Panc1 (cell line): ENCODE measurements around the gene ZNF672. TPM values are rescaled to one million over a fixed set of nuclear protein-coding genes. Genes with fewer than 3 reads are reported as not detected.

Experiments
- ATAC-seq: fragments of 200-7000 bp; cut with Tn5 transposase; 2 replicates; pipeline ENCODE4 v1.9.1; 2020; ENCODE audit warnings: mild to moderate bottlenecking, moderate library complexity
- BruUV-seq: library from RNA; stranded (reverse); fragments of 400-500 nt; replicated peaks from 2 replicates; lab custom pipeline; 2021; lab: Mats Ljungman, UMichigan
- CTCF ChIA-PET: fragments of 300-600 bp; sonication (Branson Sonifier 250); formaldehyde crosslinking; loops from one replicate; lab custom pipeline; 2022; ENCODE audit warnings: antibody characterized with exemption; lab: Charles Lee
- POLR2A ChIA-PET: fragments of 300-600 bp; sonication (Branson Sonifier 250); formaldehyde crosslinking; loops from one replicate; lab custom pipeline; 2022; ENCODE audit warnings: antibody characterized with exemption; lab: Charles Lee
- DNase-seq: peaks from one replicate; pipeline ENCODE4 v3.0.0-alpha.2; 2010; ENCODE audit warnings: low read depth, low spot score
- H3K27ac ChIP-seq: 2 replicates; pipeline ENCODE4 v1.5.1; 2011; ENCODE audit warnings: mild to moderate bottlenecking, low read length, inconsistent platforms
- H3K27me3 ChIP-seq: fragments of 200-500 bp; sonication (Bioruptor generic); 2 replicates; pipeline ENCODE4 v1.6.0; 2014; ENCODE audit warnings: low read length, inconsistent platforms; ENCODE audit not compliant: control insufficient read depth, insufficient read depth
- H3K36me3 ChIP-seq: fragments of 200-500 bp; sonication (Bioruptor generic); 2 replicates; pipeline ENCODE4 v1.5.1; 2014; ENCODE audit warnings: inconsistent platforms, mild to moderate bottlenecking, low read length, moderate library complexity; ENCODE audit not compliant: control insufficient read depth, insufficient read depth
- H3K4me1 ChIP-seq: 2 replicates; pipeline ENCODE4 v1.5.1; 2011; ENCODE audit warnings: inconsistent platforms, mild to moderate bottlenecking, low read length, moderate library complexity; ENCODE audit not compliant: control insufficient read depth, insufficient read depth
- H3K4me3 ChIP-seq, 2 experiments: 2 replicates each; pipeline ENCODE4 v1.5.1; 2011 to 2012; ENCODE audit warnings: low read depth in 2 of 2, low read length in 2 of 2, mild to moderate bottlenecking in 2 of 2, inconsistent platforms in 1 of 2, moderate library complexity in 1 of 2
- H3K9me3 ChIP-seq: fragments of 200-500 bp; sonication (Bioruptor generic); 2 replicates; pipeline ENCODE4 v1.5.1; 2014; ENCODE audit warnings: low read depth, mild to moderate bottlenecking, inconsistent platforms, low read length, moderate library complexity; ENCODE audit not compliant: control insufficient read depth, insufficient read depth
- CTCF ChIP-seq: fragments of 450-650 bp; IDR thresholded peaks from 2 replicates; pipeline ENCODE4 v1.5.1; 2017; ENCODE audit warnings: mild to moderate bottlenecking
- POLR2AphosphoS5 ChIP-seq: IDR thresholded peaks from 2 replicates; pipeline ENCODE4 v1.6.1; 2012; ENCODE audit warnings: mild to moderate bottlenecking, low read depth, low read length, moderate library complexity
- REST ChIP-seq, 2 experiments: IDR thresholded peaks; 2 replicates each; pipeline ENCODE4 v1.6.1; 2011 to 2012; ENCODE audit warnings: low read depth in 2 of 2, control low read depth in 1 of 2, low read length in 1 of 2, mild to moderate bottlenecking in 1 of 2, moderate library complexity in 1 of 2; ENCODE audit not compliant: insufficient read depth in 1 of 2
- SIN3A ChIP-seq: IDR thresholded peaks from 2 replicates; pipeline ENCODE4 v1.6.1; 2012; ENCODE audit warnings: low read depth, mild to moderate bottlenecking, low read length, moderate library complexity, borderline replicate concordance; ENCODE audit not compliant: insufficient read depth
- TCF7L2 ChIP-seq: IDR thresholded peaks from 2 replicates; pipeline ENCODE4 v1.6.1; 2011; ENCODE audit warnings: mild to moderate bottlenecking, low read depth, low read length, inconsistent platforms
- in situ Hi-C: cut with HindIII; loops from 2 replicates; pipeline ENCODE4 v1.10.0; 2016; ENCODE audit warnings: low sequenced_read_pairs, low pct_unique_long_range_greater_than_20kb
- intact Hi-C: fragments of 100-400 bp; cut with micrococcal nuclease; formaldehyde crosslinking; loops from one replicate; pipeline ENCODE4 v1.10.0; 2022; ENCODE audit not compliant: unreplicated experiment
- total RNA-seq: library from RNA; stranded (reverse); gene quantifications from one replicate; pipeline ENCODE4 v1.2.1, GENCODE V29; 2021; ENCODE audit not compliant: unreplicated experiment

Gene ZNF672
- total RNA-seq, 1 experiment from 2014 or later = 36.2 TPM

GRCh38 chr1:248860007-248860406 lies 22.0 kb downstream of the ZNF672 start:
- ChIA-PET CTCF (no interaction called here), POLR2A (no interaction called here)
- ATAC-seq (no peak), DNase-seq (no peak)
- no peak overlapping the region; the same call in 1 of the 2 replicates for H3K27ac ChIP-seq
- H3K36me3 ChIP-seq = peaks cover 3% of the 10 kb centered on the region
- intact Hi-C loops (no loop called here), in situ Hi-C loops (no loop called here)
- H3K4me3 ChIP-seq = no peak overlapping the region
- TF ChIP-seq TCF7L2 (no peak), SIN3A (no peak), CTCF (no peak), POLR2AphosphoS5 (no peak), REST (IDR thresholded peaks at IDR 0.05; ENCODE audit: insufficient read depth in 1 of 2, low read depth in 2 of 2, low read length in 1 of 2) (no peak)
- peaks cover 21% of the 10 kb centered on the region for H3K4me1 ChIP-seq
- H3K9me3 ChIP-seq = no peaks in the 10 kb centered on the region
- no TSS peak for BruUV-seq
- peaks cover 3% of the 10 kb centered on the region; the same call in 1 of the 2 replicates for H3K27me3 ChIP-seq

GRCh38 chr1:248861616-248862015 lies 23.6 kb downstream of the ZNF672 start:
- peaks cover 3% of the 10 kb centered on the region for H3K36me3 ChIP-seq
- DNase-seq (no peak), ATAC-seq (no peak)
- in situ Hi-C loops = no loop called here
- CTCF ChIA-PET = no interaction called here
- peaks cover 3% of the 10 kb centered on the region; the same call in 1 of the 2 replicates for H3K27me3 ChIP-seq
- no peaks in the 10 kb centered on the region for H3K9me3 ChIP-seq
- H3K27ac ChIP-seq = no peak overlapping the region
- POLR2A ChIA-PET = interaction anchor here (0.6 kb wide), 1 partner anchor 235 kb away, joined by 14 read pairs; no protein-coding TSS in a partner anchor
- intact Hi-C loops = no loop called here
- BruUV-seq = no TSS peak
- TF ChIP-seq POLR2AphosphoS5 (no peak), SIN3A (no peak), CTCF (no peak), TCF7L2 (no peak), REST (IDR thresholded peaks at IDR 0.05; ENCODE audit: insufficient read depth in 1 of 2, low read depth in 2 of 2, low read length in 1 of 2) (no peak)
- H3K4me1 ChIP-seq = peaks cover 21% of the 10 kb centered on the region
- H3K4me3 ChIP-seq = no peak overlapping the region
